Measurements from ENCODE around the gene GJA3.

Gene GJA3

GRCh38 chr13:20090349-20090748 is 70.5 kb downstream of the GJA3 start:
- no peak overlapping the region for H3K4me2 ChIP-seq
- H3K4me3 ChIP-seq: no peak overlapping the region
- H3K27ac ChIP-seq: no peak overlapping the region
- H3K27me3 ChIP-seq: no peaks in the 10 kb centered on the region
- TF ChIP-seq Cebpa-rat (IDR thresholded peaks at IDR 0.05): no peak
- peaks cover 0 to 6% (median 0%) of the 10 kb centered on the region in 10 experiments; a peak in 4 of 20 replicates for H3K4me1 ChIP-seq
- H3K9ac ChIP-seq: no peak overlapping the region
- no peaks in the 10 kb centered on the region for H3K9me3 ChIP-seq (replicated peaks in 1 of 11)
- H3K36me3 ChIP-seq: peaks cover 7 to 30% (median 17%) of the 10 kb centered on the region in 11 experiments; a peak in 20 of 22 replicates
- peaks cover 0 to 9% (median 0%) of the 10 kb centered on the region in 11 experiments; a peak in 1 of 22 replicates for H4K20me1 ChIP-seq

Data from BLaER1 treated with 17β-estradiol and CSF1 and Interleukin-3, amounts not matched to agents 10 nM and 100 nM (cell line).